Raji (cell line): Measurements from ENCODE around the gene UST.

Experiments
- POLR2A ChIP-seq: IDR thresholded peaks from 2 replicates; pipeline ENCODE4 v1.6.1; 2011; ENCODE audit warnings: low read depth, low read length, control low read depth; ENCODE audit not compliant: insufficient read depth

Gene UST

DNA sequence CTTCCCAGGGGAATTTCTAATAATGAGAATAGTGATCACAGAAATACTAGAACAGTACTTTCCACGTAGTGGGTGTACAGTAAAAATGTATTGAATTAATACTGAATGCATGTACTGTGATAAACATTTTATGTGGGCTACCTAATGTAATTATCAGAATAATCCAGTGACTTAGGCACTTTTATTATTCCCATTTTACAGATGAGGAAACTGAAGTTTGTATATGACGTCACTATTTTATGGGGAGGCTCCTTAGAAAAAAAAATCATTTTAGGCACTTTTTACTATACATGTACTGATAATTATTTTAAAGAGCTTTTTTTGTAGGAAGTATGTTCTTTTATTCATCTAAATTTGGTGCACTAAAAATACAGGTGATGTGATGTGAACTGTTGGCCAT is 295.1 kb downstream of the UST start:
- TF ChIP-seq POLR2A: no peak

DNA sequence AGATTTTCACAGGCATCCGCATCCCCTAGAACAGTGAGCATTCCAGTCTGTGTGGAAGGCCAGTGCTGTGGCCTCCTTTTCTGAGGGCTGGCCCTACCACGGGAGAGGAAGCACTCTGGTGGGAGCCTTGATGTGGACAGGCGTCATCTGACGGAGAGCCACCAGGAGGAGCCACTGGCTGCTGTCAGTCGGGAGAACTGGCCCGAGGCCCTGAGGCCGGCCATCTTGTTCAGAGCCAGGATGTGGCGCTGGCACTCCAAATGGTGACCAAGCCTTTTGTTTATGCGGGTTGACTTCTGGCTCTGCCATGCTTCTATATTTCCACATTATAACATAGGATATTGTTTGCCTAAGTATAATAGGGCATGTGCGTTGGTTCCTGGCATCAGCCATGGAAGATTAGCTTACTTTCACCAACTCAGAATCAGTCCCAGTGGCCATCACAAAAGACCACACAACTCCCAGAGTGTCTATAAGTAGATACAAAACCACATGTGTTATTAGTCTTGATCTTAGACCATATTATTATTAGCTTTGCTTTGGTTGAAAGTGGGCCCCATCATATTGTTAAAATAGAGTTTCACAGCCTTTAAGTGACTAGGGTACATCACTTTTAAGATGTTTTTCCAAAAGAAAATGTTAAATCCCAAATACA is 296.8 kb downstream of the UST start:
- TF ChIP-seq POLR2A: no peak

GRCh38 chr6:149044528-149044927 is 297.7 kb downstream of the UST start:
- no peak for TF ChIP-seq POLR2A

DNA sequence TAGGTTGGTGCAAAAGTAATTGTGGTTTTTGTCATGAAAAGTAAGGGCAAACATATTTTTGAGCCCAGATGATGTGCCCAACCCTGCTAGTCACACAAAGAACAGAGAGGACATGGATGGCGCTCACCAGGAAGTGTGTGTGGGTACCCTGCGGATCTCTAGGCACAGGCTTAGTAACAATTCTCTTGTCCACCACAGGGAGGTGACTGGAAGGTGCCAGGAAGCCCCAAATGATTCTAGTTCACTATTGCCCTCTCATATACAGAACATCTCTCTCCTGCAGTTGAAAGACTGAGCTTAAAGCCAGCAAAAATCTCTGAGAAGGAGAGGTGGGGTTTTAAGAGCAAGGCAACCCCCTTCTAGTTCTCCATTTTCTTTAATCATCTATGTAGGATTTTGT is 298.6 kb downstream of the UST start:
- no peak for TF ChIP-seq POLR2A

DNA sequence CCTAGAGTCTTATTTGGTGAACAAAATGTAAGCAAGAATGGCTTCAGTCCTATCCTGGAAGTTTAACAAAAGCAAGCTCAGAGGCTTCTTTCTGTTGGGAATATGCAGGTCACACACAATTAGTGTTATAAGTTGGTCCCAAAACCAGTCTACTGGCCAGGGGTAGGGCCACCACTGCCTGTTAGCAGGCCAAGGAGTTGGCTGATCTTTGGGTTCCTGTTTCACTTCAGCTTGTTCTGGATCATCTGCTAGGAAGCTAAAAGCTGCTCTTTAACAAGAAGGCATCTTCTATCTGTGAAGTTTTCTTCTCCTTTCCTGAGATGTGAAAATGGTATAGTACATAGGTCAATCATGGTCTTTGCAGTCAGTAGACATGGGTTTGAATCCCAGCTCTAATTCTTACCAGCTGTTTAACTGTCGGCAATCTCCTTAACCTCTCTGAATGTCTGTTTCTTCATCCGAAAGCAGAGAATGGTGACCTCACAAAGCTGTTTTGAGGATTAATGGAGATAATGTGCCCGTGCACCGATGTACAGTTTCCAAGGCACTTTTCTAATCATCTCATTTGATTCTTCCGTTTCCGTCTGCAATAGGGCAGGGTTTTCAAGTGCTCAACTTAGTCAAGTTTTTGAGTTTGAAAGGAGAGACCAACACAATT is 299.5 kb downstream of the UST start:
- TF ChIP-seq POLR2A: no peak

DNA sequence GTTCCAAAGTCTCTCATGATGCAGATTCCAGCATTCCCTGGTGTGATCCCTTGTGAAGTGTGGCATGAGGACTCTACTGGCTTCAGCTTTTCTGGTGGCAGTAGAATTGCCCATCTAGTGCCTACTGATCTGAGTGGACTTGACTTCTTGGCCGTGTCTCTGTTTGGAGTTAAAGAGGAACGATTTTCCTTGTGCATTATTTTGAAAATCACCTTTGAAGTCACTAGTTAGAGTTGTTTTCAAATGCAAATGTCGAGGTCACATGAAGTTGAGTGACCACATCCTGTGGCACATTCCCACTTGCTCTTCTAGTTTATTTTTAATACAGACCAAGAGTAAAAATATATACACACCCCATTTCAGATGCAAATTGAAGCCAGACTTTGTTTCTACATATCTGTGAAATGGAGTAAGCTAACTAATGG is 300.0 kb downstream of the UST start:
- TF ChIP-seq POLR2A: no peak

GRCh38 chr6:149049230-149049629 is 302.4 kb downstream of the UST start:
- no peak for TF ChIP-seq POLR2A

GRCh38 chr6:149050160-149050559 is 303.3 kb downstream of the UST start:
- no peak for TF ChIP-seq POLR2A

DNA sequence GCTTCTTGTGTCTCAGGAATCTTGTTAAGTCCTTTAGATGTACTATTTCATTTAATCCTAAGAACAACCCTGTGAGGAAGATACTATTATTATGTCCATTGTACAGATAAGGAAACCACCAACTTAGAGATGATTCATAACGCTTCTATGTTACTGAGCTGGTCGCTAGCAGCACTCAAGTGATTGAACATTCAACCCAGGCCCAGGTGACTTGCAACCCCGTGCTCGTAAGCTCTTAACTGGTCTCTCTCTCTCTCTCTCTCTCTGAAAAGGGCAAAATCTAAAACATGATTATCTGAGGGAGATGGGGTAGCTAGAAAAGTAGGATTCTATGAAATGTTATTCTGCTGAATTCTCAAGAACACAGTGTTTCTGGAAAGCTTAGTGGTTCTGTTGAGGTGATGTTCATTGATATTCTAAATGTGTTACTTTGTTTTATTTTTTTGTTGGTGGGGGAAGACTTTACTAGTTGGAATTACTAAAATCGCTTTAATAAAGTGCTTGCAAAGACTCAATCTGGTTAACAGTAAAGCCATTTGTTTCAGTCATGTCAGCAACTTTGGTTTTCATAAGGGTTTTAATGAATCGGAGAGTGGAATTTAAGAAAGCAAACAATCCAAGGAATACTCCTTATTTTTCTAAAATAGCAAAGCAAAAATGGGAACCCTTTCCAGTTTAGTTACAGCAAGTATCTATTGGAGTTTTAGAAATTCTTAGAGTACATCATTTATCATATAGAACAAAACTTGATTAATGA is 305.7 kb downstream of the UST start:
- TF ChIP-seq POLR2A: no peak

- TF ChIP-seq POLR2A: no peak
These were observed 307.2 kb downstream of the UST start for GRCh38 chr6:149053848-149054558.

DNA sequence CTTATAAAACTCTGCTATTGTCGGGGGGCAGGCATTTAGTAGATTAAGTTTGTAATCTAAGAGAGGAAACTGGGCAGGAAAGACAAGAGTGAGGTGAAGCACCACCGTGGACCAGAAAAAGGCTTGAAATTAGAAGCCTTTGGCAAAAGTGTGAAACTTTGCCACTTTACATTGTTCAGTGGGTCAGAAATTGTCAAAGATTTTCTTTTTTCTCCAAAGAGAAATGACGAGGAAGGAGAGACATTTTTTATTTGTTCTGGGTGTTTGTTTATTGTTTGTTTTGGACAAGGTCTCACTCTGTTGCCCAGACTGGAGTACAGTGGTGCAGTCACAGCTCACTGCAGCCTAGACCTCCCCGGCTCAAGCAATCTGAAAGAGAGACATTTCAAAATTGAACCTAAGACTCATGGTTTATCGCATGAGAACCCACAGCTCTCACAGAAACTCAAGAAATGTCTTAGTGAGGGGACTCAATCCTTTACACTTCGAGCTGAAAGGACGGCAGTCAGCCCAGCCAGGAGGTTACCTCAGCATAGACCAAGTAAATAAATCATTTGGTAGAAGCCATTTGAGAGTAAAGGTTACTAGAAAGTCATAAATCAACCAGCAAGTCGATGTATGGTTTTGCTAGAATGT is 307.8 kb downstream of the UST start:
- no peak for TF ChIP-seq POLR2A

DNA sequence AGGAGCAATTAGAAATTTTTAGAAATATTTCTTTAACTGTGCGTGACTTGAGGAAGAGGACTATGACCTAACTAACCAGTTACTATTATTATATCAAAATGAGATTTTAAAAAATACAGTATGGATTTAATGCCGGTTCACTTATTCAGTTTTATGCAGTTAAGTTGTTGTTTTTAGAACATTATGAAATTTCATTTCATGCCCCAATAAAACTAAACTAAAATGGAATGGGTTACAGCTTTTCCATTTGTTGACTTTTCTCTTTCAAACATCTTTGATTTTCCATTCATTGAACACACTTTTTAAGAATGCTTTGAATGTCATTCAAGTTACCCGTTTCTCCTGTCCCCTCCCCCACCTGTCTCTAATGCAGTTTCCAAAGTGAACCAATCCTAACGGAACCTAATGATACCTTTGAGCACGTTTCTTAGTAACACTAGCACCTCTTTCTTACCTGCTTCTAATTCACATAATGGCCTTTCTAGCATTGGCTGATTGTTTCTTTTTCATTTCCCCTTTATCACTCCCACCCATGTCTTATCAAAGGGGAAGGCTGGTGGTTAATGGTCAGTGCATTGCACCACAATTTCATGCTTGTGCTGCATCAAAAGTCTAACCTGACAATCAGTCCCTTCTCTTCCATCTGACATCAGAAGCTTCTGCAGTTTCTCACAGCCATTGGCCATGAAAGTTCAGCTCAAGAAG is 308.5 kb downstream of the UST start:
- TF ChIP-seq POLR2A: no peak

DNA sequence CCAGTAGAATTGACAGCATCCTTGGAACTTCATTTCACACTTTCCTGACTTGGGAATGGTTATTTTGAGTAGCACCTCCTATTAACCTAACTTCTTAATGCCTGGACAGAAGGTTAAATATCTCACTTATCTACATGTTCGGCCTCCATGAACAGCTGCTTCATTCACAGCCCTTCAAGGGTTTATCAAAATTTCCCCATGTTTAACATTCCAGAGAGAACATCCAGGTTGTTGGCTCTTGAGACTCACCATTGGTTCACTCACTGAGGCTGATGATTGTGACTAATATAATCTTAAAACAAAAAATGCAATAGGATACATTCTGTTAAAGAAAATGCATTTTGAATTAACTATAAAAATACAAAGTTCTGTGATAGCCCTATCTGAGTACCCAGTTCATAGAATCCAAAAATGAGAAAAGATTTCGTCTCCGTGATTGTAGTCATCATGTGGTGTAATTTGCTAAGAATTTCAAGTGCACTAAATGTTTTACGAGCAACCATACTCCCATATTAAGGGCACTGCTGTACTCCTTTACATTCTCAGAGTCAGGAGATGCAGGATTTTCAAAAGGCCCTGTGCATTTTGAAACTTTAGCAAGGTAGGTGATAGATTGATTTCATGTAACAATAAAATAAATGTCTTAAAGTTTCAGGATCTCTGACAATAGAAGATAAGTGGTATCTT is 310.1 kb downstream of the UST start:
- TF ChIP-seq POLR2A: no peak

- no peak for TF ChIP-seq POLR2A
These were observed 310.6 kb downstream of the UST start for GRCh38 chr6:149057464-149057840.
